Ishikawa (cell line): ENCODE data around the gene EEF1AKMT1.

Experiments
- CEBPB ChIP-seq: IDR thresholded peaks from 2 replicates; pipeline ENCODE4 v1.6.1; 2012
- CREB1 ChIP-seq: IDR thresholded peaks from 2 replicates; pipeline ENCODE4 v1.6.1; 2012; ENCODE audit warnings: low read depth

GRCh38 chr13:20749377-20749776 lies 24.4 kb downstream of the EEF1AKMT1 start:
- TF ChIP-seq CREB1, result no peak
- no peak for TF ChIP-seq CEBPB
